ENCODE data around the gene TM9SF3.
"Not testable (repeated sequence)": the region's sequence is repeated elsewhere in the genome, so short reads cannot be mapped to it uniquely, and the experiment has no call there.

Gene TM9SF3

GRCh38 chr10:96584474-96584873, 2.3 kb downstream of the TM9SF3 start:
- H3K4me1 Mint-ChIP-seq: peaks cover 43% of the 10 kb centered on the region
- H3K9me3 Mint-ChIP-seq: no peaks in the 10 kb centered on the region
- DNase-seq (no peak), ATAC-seq (no peak)
- H3K27ac Mint-ChIP-seq: no peak overlapping the region
- H3K27me3 Mint-ChIP-seq: no peaks in the 10 kb centered on the region
- no peak overlapping the region for H3K4me3 Mint-ChIP-seq

- Mint-ChIP-seq H3K4me3 (peak overlapping the region; percentile 12 to 42), H3K27ac (no peak overlapping the region), H3K9me3 (no peaks in the 10 kb centered on the region), H3K4me1 (peaks cover 43% of the 10 kb centered on the region), H3K27me3 (no peaks in the 10 kb centered on the region)
- DNase-seq (no peak), ATAC-seq (no peak)
These were observed 2.8 kb downstream of the TM9SF3 start for GRCh38 chr10:96584035-96584434.

GRCh38 chr10:96579133-96579532, 7.7 kb downstream of the TM9SF3 start:
- H3K4me1 Mint-ChIP-seq: peaks cover 61% of the 10 kb centered on the region

GRCh38 chr10:96578633-96579032, 8.2 kb downstream of the TM9SF3 start:
- ATAC-seq (no peak), DNase-seq (no peak)
- Mint-ChIP-seq H3K4me3 (no peak overlapping the region), H3K27me3 (no peaks in the 10 kb centered on the region), H3K4me1 (peaks cover 61% of the 10 kb centered on the region), H3K27ac (no peak overlapping the region), H3K9me3 (no peaks in the 10 kb centered on the region)

More at GRCh38 chr10:96579133-96579532, 7.7 kb downstream of the TM9SF3 start:
- DNase-seq (no peak), ATAC-seq (no peak)
- no peak overlapping the region for H3K4me3 Mint-ChIP-seq
- H3K9me3 Mint-ChIP-seq: no peaks in the 10 kb centered on the region
- no peak overlapping the region for H3K27ac Mint-ChIP-seq
- no peaks in the 10 kb centered on the region for H3K27me3 Mint-ChIP-seq

DNA sequence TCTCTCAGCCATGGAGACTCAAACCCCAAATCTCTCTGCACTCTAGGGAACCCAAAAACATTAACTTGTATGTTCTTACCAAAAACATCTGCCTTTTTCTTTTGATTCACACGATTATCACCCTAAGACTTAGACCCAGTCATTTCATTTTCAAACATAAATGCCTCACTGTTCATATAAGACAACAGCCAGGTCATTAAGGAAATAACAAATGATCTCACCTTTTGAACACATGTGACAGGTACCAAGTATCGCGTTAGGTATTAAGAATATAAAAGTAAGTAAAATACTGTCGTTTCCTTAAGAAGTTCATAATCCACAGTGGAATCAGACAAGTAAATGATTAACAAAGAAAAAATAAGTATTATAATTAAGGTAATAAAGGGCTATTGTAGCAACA, 8.8 kb downstream of the TM9SF3 start:
- no peak for ATAC-seq
- no peaks in the 10 kb centered on the region for H3K9me3 Mint-ChIP-seq
- no peak overlapping the region for H3K4me3 Mint-ChIP-seq
- no peak for DNase-seq
- peaks cover 59% of the 10 kb centered on the region for H3K4me1 Mint-ChIP-seq
- H3K27me3 Mint-ChIP-seq: no peaks in the 10 kb centered on the region
- no peak overlapping the region for H3K27ac Mint-ChIP-seq

GRCh38 chr10:96577069-96577468, 9.7 kb downstream of the TM9SF3 start:
- DNase-seq (no peak), ATAC-seq (no peak)
- Mint-ChIP-seq H3K27ac (no peak overlapping the region), H3K4me3 (no peak overlapping the region), H3K4me1 (peaks cover 62% of the 10 kb centered on the region), H3K27me3 (no peaks in the 10 kb centered on the region), H3K9me3 (no peaks in the 10 kb centered on the region)

DNA sequence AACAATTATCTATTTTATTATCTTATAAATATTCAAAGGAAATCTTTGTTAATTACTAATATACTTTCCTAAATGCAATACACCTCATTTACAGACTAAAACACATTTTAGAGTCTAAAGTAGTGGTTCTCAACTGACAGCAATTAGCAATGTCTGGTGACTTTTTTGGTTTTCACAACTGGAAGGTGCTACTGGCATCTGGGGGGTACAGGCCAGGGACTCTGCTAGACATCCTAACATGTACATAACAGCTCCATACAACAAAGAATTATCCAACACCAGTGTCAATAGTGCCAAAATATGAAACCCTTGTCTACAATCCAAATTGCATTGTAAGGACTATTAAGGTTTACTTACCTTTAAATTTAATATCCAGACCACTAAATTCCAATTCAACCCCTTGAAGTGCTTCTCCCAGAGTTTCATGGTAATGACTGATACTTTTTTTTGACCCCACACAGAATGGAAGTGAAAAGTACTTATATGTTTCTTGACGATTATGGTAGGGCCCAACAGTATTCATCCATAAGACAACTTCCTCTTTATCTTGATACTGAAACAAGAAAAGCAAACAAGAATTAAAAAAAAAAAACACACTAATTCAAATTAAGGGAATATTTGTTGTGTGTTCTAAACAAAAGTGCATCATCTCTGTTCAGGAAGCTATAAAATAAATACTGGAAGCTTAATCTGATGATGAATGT, 10.4 kb downstream of the TM9SF3 start:
- peaks cover 62% of the 10 kb centered on the region for H3K4me1 Mint-ChIP-seq

GRCh38 chr10:96574564-96574963, 12.2 kb downstream of the TM9SF3 start:
- not testable (repeated sequence) for H3K27me3 Mint-ChIP-seq, ATAC-seq, H3K27ac Mint-ChIP-seq, H3K9me3 Mint-ChIP-seq, DNase-seq, H3K4me3 Mint-ChIP-seq
- H3K4me1 Mint-ChIP-seq: peaks cover 58% of the 10 kb centered on the region

More for the DNA sequence above, 10.4 kb downstream of the TM9SF3 start:
- no peak overlapping the region for H3K4me3 Mint-ChIP-seq
- H3K27me3 Mint-ChIP-seq: no peaks in the 10 kb centered on the region
- ATAC-seq (no peak), DNase-seq (no peak)
- H3K27ac Mint-ChIP-seq: no peak overlapping the region
- no peaks in the 10 kb centered on the region for H3K9me3 Mint-ChIP-seq

GRCh38 chr10:96573036-96573435, 13.8 kb downstream of the TM9SF3 start:
- Mint-ChIP-seq H3K4me1 (peaks cover 59% of the 10 kb centered on the region), H3K4me3 (no peak overlapping the region), H3K27ac (no peak overlapping the region), H3K27me3 (no peaks in the 10 kb centered on the region), H3K9me3 (no peaks in the 10 kb centered on the region)
- no peak for ATAC-seq
- no peak for DNase-seq

- DNase-seq: no peak
- Mint-ChIP-seq H3K27ac (peak overlapping the region; percentile 22 to 38), H3K4me1 (peaks cover 70% of the 10 kb centered on the region), H3K4me3 (no peak overlapping the region), H3K27me3 (no peaks in the 10 kb centered on the region), H3K9me3 (no peaks in the 10 kb centered on the region)
- no peak for ATAC-seq
These were observed 15.5 kb downstream of the TM9SF3 start for GRCh38 chr10:96570983-96571964.

DNA sequence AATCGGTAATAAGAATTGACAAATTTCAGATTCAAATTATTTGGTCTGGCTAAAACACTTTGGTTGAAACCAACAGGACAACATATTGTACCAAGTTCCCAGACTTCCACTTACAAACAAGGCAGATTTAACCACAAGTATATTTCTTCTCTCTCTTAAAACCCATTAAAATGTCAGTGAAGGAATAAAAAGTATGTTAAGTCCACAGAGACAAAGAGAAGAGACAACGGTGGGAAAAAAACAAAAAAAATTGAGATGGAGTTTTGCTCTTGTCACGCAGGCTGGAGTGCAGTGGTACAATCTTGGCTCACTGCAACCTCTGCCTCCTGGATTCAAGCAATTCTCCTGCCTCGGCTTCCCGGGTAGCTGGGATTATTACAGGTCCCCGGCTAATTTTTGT, 16.3 kb downstream of the TM9SF3 start:
- no peaks in the 10 kb centered on the region for H3K27me3 Mint-ChIP-seq
- no peak overlapping the region for H3K4me3 Mint-ChIP-seq
- no peaks in the 10 kb centered on the region for H3K9me3 Mint-ChIP-seq
- H3K27ac Mint-ChIP-seq: peak overlapping the region in 1 of 2 donors; percentile 38
- DNase-seq (no peak), ATAC-seq (no peak)
- H3K4me1 Mint-ChIP-seq: peaks cover 77% of the 10 kb centered on the region

- Mint-ChIP-seq H3K4me3 (no peak overlapping the region), H3K4me1 (peaks cover 61% of the 10 kb centered on the region), H3K27me3 (no peaks in the 10 kb centered on the region), H3K27ac (peak overlapping the region in 1 of 2 donors; percentile 62), H3K9me3 (no peaks in the 10 kb centered on the region)
- ATAC-seq: no peak
- DNase-seq: no peak
These were observed 18.4 kb downstream of the TM9SF3 start for GRCh38 chr10:96568402-96568801.

DNA sequence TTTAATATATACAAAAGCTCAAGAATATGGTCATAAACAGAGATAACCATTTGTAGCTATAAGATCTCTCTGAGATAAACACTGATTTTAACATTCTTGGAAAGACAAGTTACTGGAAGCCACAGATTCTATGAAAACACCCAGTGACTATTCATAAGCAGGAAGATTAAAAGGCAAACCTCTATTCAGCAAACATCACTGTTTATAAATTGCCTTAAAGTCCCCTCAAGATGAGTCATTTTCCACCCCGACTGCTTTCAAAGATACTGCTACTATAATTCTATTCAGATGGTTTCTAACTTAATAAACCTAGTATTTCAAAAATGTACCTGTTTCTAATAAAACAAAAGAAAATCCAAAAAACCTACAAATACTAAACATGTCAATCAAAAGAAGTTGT, 21.0 kb downstream of the TM9SF3 start:
- peak; percentile 86 for ATAC-seq
- no peak for DNase-seq
- H3K9me3 Mint-ChIP-seq: no peaks in the 10 kb centered on the region
- no peaks in the 10 kb centered on the region for H3K27me3 Mint-ChIP-seq
- H3K4me1 Mint-ChIP-seq: peaks cover 43% of the 10 kb centered on the region
- no peak overlapping the region for H3K27ac Mint-ChIP-seq
- peak overlapping the region in 1 of 2 donors; percentile 31 for H3K4me3 Mint-ChIP-seq

GRCh38 chr10:96560966-96561887, 25.6 kb downstream of the TM9SF3 start:
- DNase-seq: no peak
- peaks cover 6% of the 10 kb centered on the region for H3K4me1 Mint-ChIP-seq
- ATAC-seq: no peak
- no peaks in the 10 kb centered on the region for H3K27me3 Mint-ChIP-seq
- H3K27ac Mint-ChIP-seq: no peak overlapping the region
- no peaks in the 10 kb centered on the region for H3K9me3 Mint-ChIP-seq
- no peak overlapping the region for H3K4me3 Mint-ChIP-seq

- ATAC-seq (no peak), DNase-seq (no peak)
- Mint-ChIP-seq H3K27ac (no peak overlapping the region), H3K4me3 (no peak overlapping the region), H3K27me3 (no peaks in the 10 kb centered on the region), H3K9me3 (no peaks in the 10 kb centered on the region), H3K4me1 (no peaks in the 10 kb centered on the region)
These were observed 26.3 kb downstream of the TM9SF3 start for GRCh38 chr10:96560489-96560888.
